ENCODE data around the gene PIRT.

PIRT gene

GRCh38 chr17:10815319-10815718, 22.6 kb downstream of the PIRT start:
- no peak for DNase-seq

- no peak for DNase-seq
Measured at GRCh38 chr17:10814075-10814474, 23.8 kb downstream of the PIRT start.

- no peak for DNase-seq
Measured at GRCh38 chr17:10812674-10813073, 25.2 kb downstream of the PIRT start.

DNA sequence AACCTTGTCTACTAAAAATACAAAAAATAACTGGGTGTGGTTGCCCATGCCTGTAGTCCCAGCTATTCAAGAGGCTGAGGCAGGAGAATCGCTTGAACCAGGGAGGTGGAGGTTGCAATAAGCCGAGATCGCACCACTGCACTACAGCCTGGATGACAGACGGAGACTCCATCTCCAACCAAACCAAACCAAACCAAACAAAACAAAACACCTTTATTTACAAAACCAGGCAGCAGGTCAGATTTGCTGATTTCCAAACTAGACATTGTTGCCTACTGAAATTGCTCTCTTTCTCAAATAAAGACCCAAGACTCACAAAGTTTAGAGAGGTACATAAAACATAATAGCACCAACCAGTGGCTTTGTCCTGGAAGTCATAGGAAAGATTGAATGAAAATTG, 28.3 kb downstream of the PIRT start:
- no peak for DNase-seq

DNA sequence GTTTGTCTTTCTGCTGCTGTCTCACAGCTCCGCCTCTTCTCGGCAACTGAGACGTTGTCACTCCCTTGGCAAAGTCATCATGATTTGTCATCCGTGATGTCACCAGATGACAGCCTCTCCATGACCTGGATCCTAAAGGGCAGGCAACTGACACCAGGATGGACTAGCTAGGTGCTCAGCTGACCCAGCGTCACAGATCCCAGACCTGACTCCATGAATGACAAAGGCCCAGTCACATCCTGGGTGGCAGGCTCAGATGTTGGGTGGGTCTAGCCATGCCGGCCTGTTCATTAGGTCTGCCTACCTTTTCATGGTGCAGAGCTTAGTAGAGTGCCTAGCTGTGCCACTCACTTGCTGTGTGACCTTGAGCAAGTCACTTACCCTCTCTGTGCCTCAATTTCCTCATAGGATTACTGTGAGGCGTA, 30.2 kb downstream of the PIRT start:
- DNase-seq, result no peak

DNA sequence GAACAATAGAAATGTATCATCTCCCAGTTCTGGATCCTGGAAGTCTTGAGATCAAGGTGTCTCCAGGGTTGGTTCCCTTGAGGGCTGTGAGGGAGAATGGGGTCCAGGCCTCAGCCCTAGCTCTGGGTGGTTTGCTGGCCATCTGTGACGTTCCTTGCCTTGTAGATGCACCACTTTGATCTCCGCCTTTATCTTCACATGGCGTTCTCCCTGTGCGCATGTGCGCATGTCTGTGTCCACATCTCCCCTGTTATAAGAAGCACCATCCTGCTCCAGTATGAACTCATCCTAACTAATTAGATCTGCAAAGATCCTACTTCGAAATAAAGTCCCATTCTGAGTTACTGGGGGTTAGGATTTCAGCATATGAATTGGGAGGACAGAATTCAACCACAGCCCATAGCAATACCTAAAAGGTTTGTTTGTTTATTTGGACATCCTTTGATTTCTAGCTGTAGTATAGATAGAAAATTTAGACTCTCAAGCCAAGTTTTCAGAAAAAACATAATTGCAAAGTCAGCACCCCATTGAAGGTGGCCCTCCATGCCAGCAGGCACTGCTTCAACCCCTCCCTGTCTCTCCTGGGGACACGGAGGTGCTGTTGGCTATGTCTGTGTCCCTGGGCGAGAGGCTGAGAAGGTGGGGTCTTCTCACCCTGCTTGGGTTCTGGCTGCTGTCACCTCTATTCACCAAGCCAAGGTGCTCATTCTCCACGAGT, 31.2 kb downstream of the PIRT start:
- DNase-seq, result no peak

GRCh38 chr17:10805911-10806310, 32.0 kb downstream of the PIRT start:
- no peak for DNase-seq

DNA sequence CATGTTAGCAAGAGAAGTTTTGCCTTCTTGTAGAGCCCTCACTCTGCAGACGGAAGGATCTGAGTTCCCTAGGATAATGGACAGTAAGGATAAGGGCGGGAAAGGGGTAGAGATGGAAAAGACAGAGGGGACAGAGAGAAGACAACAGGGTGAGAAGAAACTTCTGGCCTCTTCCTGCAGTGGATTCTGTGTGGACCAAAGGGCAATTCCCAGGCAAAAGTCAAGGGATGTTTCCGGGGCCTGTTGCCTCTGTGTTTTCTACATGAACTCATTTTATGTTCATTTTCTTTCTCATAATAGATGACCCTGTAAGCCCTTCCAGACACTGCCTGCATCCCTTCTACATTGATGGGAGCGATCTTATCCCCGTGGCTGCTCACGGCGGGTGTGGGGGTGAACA, 33.3 kb downstream of the PIRT start:
- no peak for DNase-seq

DNA sequence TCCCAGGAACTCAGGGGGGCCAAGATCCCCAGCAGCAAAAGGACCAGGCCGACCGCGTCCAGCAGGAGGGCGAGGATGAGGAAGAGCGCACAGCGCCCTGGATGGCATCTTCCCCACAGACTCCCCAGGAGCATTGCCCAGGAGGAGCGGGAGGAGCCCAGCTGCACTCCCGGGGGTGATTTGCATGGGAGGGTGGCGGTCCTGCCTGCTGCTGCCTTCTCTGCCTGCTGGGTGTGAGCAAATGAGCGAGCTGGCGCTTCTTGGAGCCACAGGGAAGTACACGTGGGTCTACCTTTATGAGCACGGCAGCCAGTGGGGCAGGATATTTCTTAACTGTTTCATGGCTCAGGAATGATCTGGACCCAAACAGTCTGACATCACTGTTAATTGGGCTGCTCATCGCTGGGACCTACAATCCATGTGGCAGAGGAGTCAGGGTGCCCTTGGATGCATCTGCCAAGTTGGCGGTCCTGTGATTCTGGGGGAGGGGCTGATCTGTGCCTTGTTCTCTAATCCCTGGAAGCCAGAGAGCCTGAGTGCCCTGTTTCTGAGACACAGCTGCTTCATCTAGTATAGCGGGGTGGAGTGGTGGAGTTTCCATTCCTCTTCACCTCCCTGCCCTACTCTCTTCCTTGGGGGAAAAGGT, 33.9 kb downstream of the PIRT start, which contains the start of gene TMEM238L:
Gene TMEM238L (minus strand): TSS at position 270 of the 646 bp plus-strand sequence. CDS start 136 bp downstream, at position 134.
- no peak for DNase-seq

DNA sequence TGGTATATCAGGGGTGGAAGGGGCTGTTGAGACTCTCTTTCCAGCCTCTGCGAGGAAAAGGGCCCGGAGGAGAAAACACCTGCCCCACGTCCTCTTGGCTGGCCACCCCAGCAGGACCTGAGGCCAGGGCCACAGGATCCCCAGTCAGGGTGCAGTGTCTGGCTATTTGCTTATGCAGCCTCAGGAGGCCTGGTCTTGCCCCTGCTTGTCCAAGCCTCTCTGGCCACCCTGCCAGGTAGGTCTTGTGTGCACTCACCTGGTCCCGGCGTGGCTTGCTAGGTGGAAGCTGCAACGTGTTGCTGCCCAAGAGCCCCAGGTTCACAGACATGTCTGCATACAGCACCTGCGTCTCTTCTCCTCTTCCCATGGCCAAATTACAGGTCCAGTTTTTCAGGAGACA, 34.5 kb downstream of the PIRT start:
- no peak for DNase-seq

DNA sequence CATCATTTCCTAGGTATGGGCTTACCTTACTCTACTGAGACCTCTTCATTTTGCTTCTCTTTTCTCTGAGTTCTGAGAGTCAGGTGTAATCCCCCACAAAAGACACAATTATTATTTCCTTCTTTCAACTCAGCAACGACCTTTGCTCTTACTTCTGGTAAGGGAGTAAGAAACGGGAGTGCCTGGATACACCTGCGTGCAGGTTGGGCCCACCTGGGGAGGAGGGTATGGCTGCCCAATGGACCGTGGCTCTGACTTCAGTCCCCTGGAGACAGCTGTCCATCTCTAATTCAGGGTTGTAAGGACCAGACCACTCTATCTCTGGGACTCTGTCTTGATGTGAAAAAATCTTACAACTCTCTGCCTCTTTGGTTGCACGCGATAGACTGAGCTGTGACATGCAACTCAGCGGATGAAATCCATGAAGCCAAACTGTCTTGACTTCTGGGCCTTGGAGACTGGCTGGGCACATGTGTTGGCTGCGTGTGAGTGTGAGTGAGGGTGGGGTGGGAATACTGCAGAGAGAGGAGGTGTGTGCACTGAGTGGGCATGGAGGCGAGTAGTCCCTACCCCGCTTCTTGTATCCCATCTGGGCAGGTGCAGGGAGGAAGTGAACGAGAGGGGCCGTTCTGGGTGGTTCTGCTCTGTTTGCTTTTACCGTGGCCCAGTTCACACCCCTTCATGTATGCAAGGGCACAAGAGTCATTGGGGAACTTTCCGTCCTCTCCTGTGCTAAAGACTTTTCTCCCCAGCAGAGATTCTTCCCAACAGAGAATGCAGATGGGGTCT, 35.2 kb downstream of the PIRT start:
- no peak for DNase-seq

DNA sequence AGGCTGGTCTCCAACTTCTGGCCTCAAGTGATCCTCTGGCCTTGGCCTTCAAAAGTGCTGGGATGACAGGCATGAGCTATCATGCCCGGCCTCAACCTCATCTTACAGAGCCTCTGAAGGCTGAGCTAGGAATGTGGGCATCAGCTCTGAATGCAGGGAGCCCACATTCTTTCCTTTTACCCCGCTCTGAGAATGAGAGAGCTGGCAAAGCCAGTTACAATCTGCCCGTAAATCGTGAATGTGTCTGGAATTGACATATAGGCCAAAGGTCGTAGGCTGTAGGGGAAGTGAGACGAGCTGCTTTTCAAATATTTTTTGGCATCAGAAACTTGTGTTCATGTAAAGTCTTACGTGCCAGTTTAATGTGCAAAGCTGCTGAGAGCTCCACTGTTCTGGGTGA, 38.5 kb downstream of the PIRT start:
- no peak for DNase-seq

GRCh38 chr17:10798910-10799309, 39.0 kb downstream of the PIRT start:
- no peak for DNase-seq

DNA sequence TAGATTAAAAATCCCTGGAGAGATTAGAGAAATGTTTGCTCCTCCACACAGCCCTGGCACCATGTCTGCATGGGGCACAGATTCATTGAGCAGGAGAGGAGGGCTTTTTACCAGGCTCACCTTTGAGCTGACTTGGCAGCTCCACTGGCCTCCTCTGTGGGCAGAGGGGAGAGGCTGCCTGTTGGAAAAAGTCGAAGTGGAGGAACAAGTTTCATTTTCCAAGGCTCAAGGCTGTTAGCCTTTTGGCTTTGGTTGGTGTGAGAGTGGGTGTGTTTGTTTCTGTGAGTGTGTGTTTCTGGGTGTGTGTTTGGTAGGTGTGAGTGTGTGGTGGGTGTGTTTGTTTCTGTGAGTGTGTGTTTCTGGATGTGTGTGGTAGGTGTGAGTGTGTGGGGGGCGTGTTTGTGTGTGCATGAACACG, 39.5 kb downstream of the PIRT start:
- no peak for DNase-seq

DNA sequence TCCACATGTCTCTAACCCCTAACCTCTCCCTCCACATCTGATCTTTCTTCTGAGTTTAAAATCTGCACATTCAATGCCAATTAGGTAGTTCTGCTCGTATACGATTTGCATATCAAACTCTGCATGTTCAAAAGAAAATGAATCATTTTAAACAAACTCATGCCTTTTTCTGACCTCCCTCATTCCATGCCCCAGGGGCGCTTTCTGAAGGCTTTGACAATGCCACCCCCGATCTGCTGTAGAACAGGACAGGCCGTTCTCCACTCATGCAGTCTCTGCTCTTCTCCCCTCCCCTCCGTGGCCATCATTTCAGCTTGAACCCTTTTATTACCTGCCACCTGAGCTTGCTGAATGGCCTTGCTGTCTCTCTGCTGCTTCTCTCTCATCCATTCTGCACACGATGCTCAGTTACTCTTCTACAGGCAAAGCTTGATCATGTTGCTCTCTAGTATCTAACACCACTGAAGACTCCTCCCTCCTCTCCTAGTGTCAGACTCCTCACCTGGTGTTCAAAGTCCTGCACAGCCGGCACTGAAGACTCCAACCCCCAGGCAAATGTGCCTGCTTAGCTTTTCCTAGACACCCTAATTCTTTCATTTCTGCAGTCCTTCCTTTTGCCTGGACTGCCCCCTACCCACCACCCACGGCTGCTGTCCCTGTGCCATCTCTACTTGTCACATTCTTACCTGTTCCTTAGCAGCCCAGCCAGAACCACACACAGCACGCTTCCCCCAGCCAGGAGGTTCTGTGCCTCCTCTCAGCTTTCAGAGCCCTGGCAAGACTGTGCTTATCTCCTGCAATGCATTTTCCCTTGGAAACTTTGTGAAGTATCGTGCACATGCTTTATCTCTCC, 40.2 kb downstream of the PIRT start:
- no peak for DNase-seq

GRCh38 chr17:10793816-10794215, 44.1 kb downstream of the PIRT start:
- DNase-seq, result no peak

- DNase-seq, result no peak
Measured at GRCh38 chr17:10793256-10793655, 44.6 kb downstream of the PIRT start.

- peak; percentile 29 for DNase-seq
Measured at GRCh38 chr17:10792151-10792550, 45.7 kb downstream of the PIRT start.

GRCh38 chr17:10790491-10791401, 47.1 kb downstream of the PIRT start:
- DNase-seq, result no peak

DNA sequence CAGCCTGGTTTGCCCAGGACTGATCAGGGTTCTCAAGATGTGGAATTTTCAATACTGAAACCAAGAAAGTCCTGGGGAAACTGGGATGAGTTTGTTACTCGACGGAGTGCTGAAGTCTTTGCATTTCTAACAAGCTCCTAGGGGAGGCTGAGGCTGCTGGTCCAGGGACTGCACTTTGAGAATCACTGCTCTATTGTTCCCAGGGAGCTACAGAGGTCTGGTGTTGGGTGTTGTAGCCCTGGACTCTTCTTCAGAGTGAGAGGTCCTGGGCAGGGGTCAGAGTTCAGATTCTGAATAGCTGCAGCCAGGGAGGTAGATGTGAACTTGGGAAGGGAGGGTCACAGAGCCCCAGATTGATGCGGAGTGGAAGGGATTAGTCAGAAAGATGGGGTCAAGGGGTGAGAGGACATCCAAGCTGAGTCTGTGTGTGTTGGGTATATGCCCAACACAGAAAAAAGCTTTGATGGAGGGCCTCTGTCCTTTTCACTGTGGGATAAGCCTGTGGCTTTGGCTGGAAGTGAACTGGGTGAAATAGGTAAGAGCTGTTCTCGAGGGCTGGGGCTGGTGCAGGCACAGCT, 48.1 kb downstream of the PIRT start:
- no peak for DNase-seq

DNA sequence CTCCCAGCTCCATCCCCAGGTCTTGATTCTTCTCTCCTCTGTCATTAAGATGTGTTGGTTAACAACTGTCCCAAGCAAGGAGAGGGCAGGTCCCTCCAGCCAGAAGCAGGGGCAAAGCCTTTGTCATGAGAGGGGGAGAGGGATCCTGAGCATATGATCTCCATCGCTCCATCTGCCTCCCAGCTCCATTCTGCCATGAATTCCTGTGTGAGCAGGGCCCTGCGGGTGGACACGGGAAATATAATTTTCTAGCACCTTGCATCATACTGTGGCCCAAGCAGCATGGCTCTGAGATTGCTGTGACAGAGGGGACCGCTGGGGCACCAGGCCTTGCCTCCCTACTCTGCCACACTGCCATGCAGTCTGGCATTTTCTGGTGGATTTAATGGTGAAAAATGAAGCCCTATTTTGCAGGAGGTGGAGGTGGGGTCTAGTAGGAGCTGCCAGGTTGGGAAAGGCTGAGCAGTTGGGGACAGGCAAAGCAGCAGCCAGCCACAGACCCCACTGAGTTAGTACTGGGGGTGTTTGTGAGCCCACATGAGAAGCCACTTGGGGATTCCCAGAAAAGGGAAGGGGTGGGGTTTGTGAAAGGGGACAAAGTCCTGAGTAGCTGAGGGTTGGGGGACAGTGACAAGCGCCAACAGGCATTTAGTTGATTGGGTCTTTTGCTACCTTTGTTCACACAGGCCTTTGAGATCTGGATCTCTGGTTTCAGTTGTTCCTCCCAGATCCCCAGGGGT, 50.4 kb downstream of the PIRT start:
- DNase-seq, result no peak
